Endothelial cell of umbilical vein (primary cell): ENCODE results near the gene KCND2. TPM values are rescaled to one million over a fixed set of nuclear protein-coding genes. Genes with fewer than 3 reads are reported as not detected.

Source experiments
- BruUV-seq: library from RNA; stranded (reverse); fragments of 400-500 nt; replicated peaks from 2 replicates; lab custom pipeline; 2021; lab: Mats Ljungman, UMichigan
- CTCF ChIA-PET: fragments of 300-600, 350-600 bp; sonication (Branson Sonifier 250); formaldehyde crosslinking; loops from one replicate; lab custom pipeline; 2021; ENCODE audit warnings: antibody characterized with exemption, inconsistent platforms; lab: Charles Lee
- POLR2A ChIA-PET: fragments of 300-600, 350-600 bp; sonication (Branson Sonifier 250); formaldehyde crosslinking; loops from one replicate; lab custom pipeline; 2021; ENCODE audit warnings: antibody characterized with exemption, inconsistent platforms; lab: Charles Lee
- DNase-seq: peaks from one replicate; pipeline ENCODE4 v3.0.0-alpha.2; 2011; ENCODE audit warnings: low read depth, low spot score
- FAIRE-seq: peaks from 2 replicates; lab custom pipeline; 2011; peaks lifted over from hg19 to GRCh38; lab: Jason Lieb, UNC
- H2AFZ ChIP-seq: 2 replicates; pipeline ENCODE4 v1.6.0; 2012; ENCODE audit warnings: low read depth, low read length, control low read depth, inconsistent platforms
- H3K27ac ChIP-seq: 2 replicates; pipeline ENCODE4 v1.5.1; 2011; ENCODE audit warnings: low read depth, mild to moderate bottlenecking, control low read depth, low read length, moderate library complexity; ENCODE audit not compliant: insufficient read depth
- H3K27me3 ChIP-seq, 2 experiments: 2 replicates each; pipeline versions ENCODE4 v1.6.0 to v1.6.1; 2011; ENCODE audit warnings: low read length in 2 of 2, mixed read lengths in 1 of 2; ENCODE audit not compliant: control insufficient read depth in 2 of 2, insufficient read depth in 2 of 2
- H3K36me3 ChIP-seq, 2 experiments: 2 replicates in 1 of 2; 3 replicates in 1 of 2; pipeline ENCODE4 v1.5.1; 2011; ENCODE audit warnings: low read length in 2 of 2, mild to moderate bottlenecking in 1 of 2, moderate library complexity in 1 of 2; ENCODE audit not compliant: control insufficient read depth in 2 of 2, insufficient read depth in 2 of 2; ENCODE audit errors: extremely low read depth in 1 of 2
- H3K4me1 ChIP-seq: 3 replicates; pipeline ENCODE4 v1.5.1; 2011; ENCODE audit warnings: mild to moderate bottlenecking, low read length; ENCODE audit not compliant: control insufficient read depth, insufficient read depth; ENCODE audit errors: extremely low read depth
- H3K4me2 ChIP-seq: 2 replicates; pipeline ENCODE4 v1.6.1; 2011; ENCODE audit warnings: low read length, control low read depth, mixed read lengths; ENCODE audit not compliant: insufficient read depth
- H3K4me3 ChIP-seq, 3 experiments: fragments of 200-600 bp in 1 of 3; sonication (generic), shearing (Covaris generic) in 1 of 3; replicated peaks in 1 of 3; 2 replicates each; pipeline ENCODE4 v1.5.1; 2011 to 2016; ENCODE audit warnings: control low read depth in 3 of 3, low read length in 3 of 3, mild to moderate bottlenecking in 2 of 3, inconsistent platforms in 1 of 3, low read depth in 1 of 3, moderate library complexity in 1 of 3; ENCODE audit not compliant: insufficient read depth in 1 of 3
- H3K79me2 ChIP-seq: 2 replicates; pipeline ENCODE4 v1.6.0; 2012; ENCODE audit warnings: low read length, inconsistent platforms; ENCODE audit not compliant: control insufficient read depth, insufficient read depth
- H3K9ac ChIP-seq: replicated peaks from 2 replicates; pipeline ENCODE3; 2011; ENCODE audit warnings: low read length, control low read depth; ENCODE audit not compliant: insufficient read depth; ENCODE audit errors: extremely low read depth
- H3K9me1 ChIP-seq: replicated peaks from 3 replicates; pipeline ENCODE4 v1.6.0; 2011; ENCODE audit warnings: mild to moderate bottlenecking, low read length; ENCODE audit not compliant: control insufficient read depth, insufficient read depth; ENCODE audit errors: extremely low read depth
- H3K9me3 ChIP-seq: replicated peaks from 2 replicates; pipeline ENCODE4 v1.5.1; 2012; ENCODE audit warnings: low read length, inconsistent platforms; ENCODE audit not compliant: control insufficient read depth, insufficient read depth
- H4K20me1 ChIP-seq: replicated peaks from 2 replicates; pipeline ENCODE3; 2011; ENCODE audit warnings: mild to moderate bottlenecking, low read length; ENCODE audit not compliant: control insufficient read depth, insufficient read depth; ENCODE audit errors: extremely low read depth
- EZH2 ChIP-seq: IDR thresholded peaks from 2 replicates; pipeline ENCODE4 v1.6.1; 2012; ENCODE audit warnings: borderline replicate concordance, low read depth, mild to moderate bottlenecking, moderate library complexity, low read length, inconsistent platforms; ENCODE audit not compliant: severe bottlenecking
- FOS ChIP-seq: IDR thresholded peaks from 2 replicates; pipeline ENCODE4 v1.6.1; 2011; ENCODE audit warnings: mild to moderate bottlenecking, low read length, moderate library complexity, borderline replicate concordance; ENCODE audit not compliant: insufficient read depth
- GATA2 ChIP-seq: IDR thresholded peaks from 2 replicates; pipeline ENCODE4 v1.7.0; 2011; ENCODE audit warnings: low read depth, mild to moderate bottlenecking, moderate library complexity, mixed read lengths, low read length; ENCODE audit not compliant: insufficient read length, insufficient read depth
- JUN ChIP-seq: IDR thresholded peaks from 2 replicates; pipeline ENCODE4 v1.6.1; 2011; ENCODE audit warnings: borderline replicate concordance, low read depth; ENCODE audit not compliant: insufficient read length, insufficient read depth
- MYC ChIP-seq: IDR thresholded peaks from one replicate; pipeline ENCODE4 v1.6.1; 2011; ENCODE audit warnings: mild to moderate bottlenecking, low read depth, low read length
- POLR2A ChIP-seq: IDR thresholded peaks from 2 replicates; pipeline ENCODE4 v1.6.1; 2012; ENCODE audit warnings: low read depth, mild to moderate bottlenecking, control low read depth, low read length
- POLR2AphosphoS5 ChIP-seq: IDR thresholded peaks from 2 replicates; pipeline ENCODE4 v1.6.1; 2012; ENCODE audit warnings: low read depth, mild to moderate bottlenecking, control low read depth, low read length, moderate library complexity; ENCODE audit not compliant: insufficient read depth
- dilution Hi-C: fragments of 300-500 bp; cut with MboI; formaldehyde crosslinking; loops from one replicate; pipeline ENCODE4 v1.15.0; 2019; ENCODE audit warnings: low sequenced_read_pairs; ENCODE audit not compliant: extremely low pct_ligation_motif_present
- intact Hi-C: fragments of 100-400 bp; cut with micrococcal nuclease; formaldehyde crosslinking; loops from one replicate; pipeline ENCODE4 v1.10.0; 2022
- polyA plus RNA-seq, 4 experiments: library from polyadenylated mRNA; depleted of rRNA in 3 of 4; stranded (reverse) in 3 of 4; unstranded in 1 of 4; fragments of >200 nt; gene quantifications; 2 replicates each; pipeline versions ENCODE4 v1.2.1 to v1.2.3, GENCODE V29; 2011 to 2012; ENCODE audit warnings: missing spikeins in 1 of 4
- total RNA-seq: library from RNA; stranded (reverse); gene quantifications from 2 replicates; pipeline ENCODE4 v1.2.3, GENCODE V29; 2021
- TF ChIP-seq, protein P1 (sequence below), 2 donors: IDR thresholded peaks; 1 replicate in 1 of 2; 2 replicates in 1 of 2; pipeline ENCODE4 v1.5.1; 2011; ENCODE audit warnings: low read length in 2 of 2, mild to moderate bottlenecking in 2 of 2, moderate library complexity in 2 of 2, control low read depth in 1 of 2, inconsistent platforms in 1 of 2, low read depth in 1 of 2; ENCODE audit not compliant: insufficient read depth in 1 of 2; ENCODE audit errors: extremely low read depth in 1 of 2
- TF ChIP-seq, protein P2 (sequence below): IDR thresholded peaks from 2 replicates; pipeline ENCODE4 v1.6.1; 2011; ENCODE audit not compliant: insufficient read depth, insufficient read length

The KCND2 gene
- total and polyA plus RNA-seq, 2 donors (not counting 3 experiments of a cell fraction or from before 2014, with no cell fraction given) = not detected

DNA sequence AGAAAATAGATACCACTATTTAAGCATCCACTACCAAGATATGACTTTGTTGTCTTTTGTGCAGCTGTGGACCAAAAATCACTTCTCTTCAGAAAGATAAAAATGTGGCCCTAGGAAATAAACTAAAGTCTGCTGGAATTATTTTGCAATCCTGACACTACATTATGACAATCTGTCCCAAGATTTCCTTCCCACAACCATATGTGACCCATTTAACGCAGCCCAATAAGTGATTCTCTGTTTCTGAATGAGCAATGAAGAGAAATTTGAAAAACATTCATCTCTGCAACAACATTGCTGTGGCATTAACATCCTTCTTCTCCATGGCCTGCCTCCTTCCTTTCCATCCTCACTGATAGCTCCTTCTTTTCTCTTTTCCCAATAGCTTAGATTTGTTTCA is 373.0 kb downstream of the KCND2 start:
- no peak overlapping the region for H3K4me2 ChIP-seq
- H3K79me2 ChIP-seq = no peaks in the 10 kb centered on the region
- no peak overlapping the region for H3K9ac ChIP-seq
- H3K9me3 ChIP-seq = no peaks in the 10 kb centered on the region
- DNase-seq = no peak
- TF ChIP-seq EZH2 (no peak), MYC (no peak), POLR2A (no peak), JUN (no peak), FOS (no peak), GATA2 (no peak), POLR2AphosphoS5 (no peak)
- TF ChIP-seq, protein P1, sequence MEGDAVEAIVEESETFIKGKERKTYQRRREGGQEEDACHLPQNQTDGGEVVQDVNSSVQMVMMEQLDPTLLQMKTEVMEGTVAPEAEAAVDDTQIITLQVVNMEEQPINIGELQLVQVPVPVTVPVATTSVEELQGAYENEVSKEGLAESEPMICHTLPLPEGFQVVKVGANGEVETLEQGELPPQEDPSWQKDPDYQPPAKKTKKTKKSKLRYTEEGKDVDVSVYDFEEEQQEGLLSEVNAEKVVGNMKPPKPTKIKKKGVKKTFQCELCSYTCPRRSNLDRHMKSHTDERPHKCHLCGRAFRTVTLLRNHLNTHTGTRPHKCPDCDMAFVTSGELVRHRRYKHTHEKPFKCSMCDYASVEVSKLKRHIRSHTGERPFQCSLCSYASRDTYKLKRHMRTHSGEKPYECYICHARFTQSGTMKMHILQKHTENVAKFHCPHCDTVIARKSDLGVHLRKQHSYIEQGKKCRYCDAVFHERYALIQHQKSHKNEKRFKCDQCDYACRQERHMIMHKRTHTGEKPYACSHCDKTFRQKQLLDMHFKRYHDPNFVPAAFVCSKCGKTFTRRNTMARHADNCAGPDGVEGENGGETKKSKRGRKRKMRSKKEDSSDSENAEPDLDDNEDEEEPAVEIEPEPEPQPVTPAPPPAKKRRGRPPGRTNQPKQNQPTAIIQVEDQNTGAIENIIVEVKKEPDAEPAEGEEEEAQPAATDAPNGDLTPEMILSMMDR (IDR thresholded peaks at IDR 0.05; ENCODE audit: extremely low read depth in 1 of 2, insufficient read depth in 1 of 2, low read depth in 1 of 2, low read length in 2 of 2) = no peak
- TF ChIP-seq, protein P2, sequence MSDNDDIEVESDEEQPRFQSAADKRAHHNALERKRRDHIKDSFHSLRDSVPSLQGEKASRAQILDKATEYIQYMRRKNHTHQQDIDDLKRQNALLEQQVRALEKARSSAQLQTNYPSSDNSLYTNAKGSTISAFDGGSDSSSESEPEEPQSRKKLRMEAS = no peak
- no TSS peak for BruUV-seq
- intact Hi-C loops = no loop called here
- H3K9me1 ChIP-seq = no peaks in the 10 kb centered on the region
- H2AFZ ChIP-seq = no peak overlapping the region
- H4K20me1 ChIP-seq = no peaks in the 10 kb centered on the region
- ChIA-PET POLR2A (no interaction called here), CTCF (interaction anchor here (1.1 kb wide), 1 partner anchor 10 kb away, joined by 3 read pairs; no protein-coding TSS in a partner anchor)
- no peak for FAIRE-seq
- H3K4me1 ChIP-seq = no peaks in the 10 kb centered on the region
- dilution Hi-C loops = no loop called here
- H3K36me3 ChIP-seq = no peaks in the 10 kb centered on the region
- H3K27me3 ChIP-seq = no peaks in the 10 kb centered on the region
- H3K27ac ChIP-seq = no peak overlapping the region
- H3K4me3 ChIP-seq = no peak overlapping the region
